Measurements from ENCODE around the gene QSOX2. TPM values are rescaled to one million over a fixed set of nuclear protein-coding genes. Genes with fewer than 3 reads are reported as not detected.

The QSOX2 gene
- total and polyA plus RNA-seq, 12 donors: 4.6 to 9.1 (median 7.7) TPM

- TF ChIP-seq, protein P1, sequence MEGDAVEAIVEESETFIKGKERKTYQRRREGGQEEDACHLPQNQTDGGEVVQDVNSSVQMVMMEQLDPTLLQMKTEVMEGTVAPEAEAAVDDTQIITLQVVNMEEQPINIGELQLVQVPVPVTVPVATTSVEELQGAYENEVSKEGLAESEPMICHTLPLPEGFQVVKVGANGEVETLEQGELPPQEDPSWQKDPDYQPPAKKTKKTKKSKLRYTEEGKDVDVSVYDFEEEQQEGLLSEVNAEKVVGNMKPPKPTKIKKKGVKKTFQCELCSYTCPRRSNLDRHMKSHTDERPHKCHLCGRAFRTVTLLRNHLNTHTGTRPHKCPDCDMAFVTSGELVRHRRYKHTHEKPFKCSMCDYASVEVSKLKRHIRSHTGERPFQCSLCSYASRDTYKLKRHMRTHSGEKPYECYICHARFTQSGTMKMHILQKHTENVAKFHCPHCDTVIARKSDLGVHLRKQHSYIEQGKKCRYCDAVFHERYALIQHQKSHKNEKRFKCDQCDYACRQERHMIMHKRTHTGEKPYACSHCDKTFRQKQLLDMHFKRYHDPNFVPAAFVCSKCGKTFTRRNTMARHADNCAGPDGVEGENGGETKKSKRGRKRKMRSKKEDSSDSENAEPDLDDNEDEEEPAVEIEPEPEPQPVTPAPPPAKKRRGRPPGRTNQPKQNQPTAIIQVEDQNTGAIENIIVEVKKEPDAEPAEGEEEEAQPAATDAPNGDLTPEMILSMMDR (IDR thresholded peaks at IDR 0.05): no peak
- DNase-seq (no peak), ATAC-seq (no peak)
- intact Hi-C loops (cut with DNase I): loop anchor here in 7 of 10 donors (5.0 to 10.0 kb wide), 7 partner anchors 106 to 676 kb away; partner anchors contain the start of gene UBAC1 (in 1 of the 7)
- no peaks in the 10 kb centered on the region for H3K9me3 ChIP-seq
- peaks cover 0 to 13% (median 6%) of the 10 kb centered on the region in 9 donors for H3K4me1 ChIP-seq
- H3K27ac ChIP-seq: no peak overlapping the region
- no peaks in the 10 kb centered on the region for H3K36me3 ChIP-seq
- peaks cover 0 to 64% (median 50%) of the 10 kb centered on the region in 7 donors for H3K27me3 ChIP-seq
- no peak overlapping the region for H3K4me3 ChIP-seq
- WGBS, 2 donors: 86 to 91% methylated on average over 16 of the region's 16 CpGs
Observed at GRCh38 chr9:136280535-136281315, 35.1 kb upstream of the QSOX2 start.

- Histone ChIP-seq H3K9me3 (no peaks in the 10 kb centered on the region), H3K27ac (no peak overlapping the region), H3K27me3 (peaks cover 0 to 73% (median 42%) of the 10 kb centered on the region in 7 donors), H3K4me3 (no peak overlapping the region), H3K36me3 (no peaks in the 10 kb centered on the region), H3K4me1 (peaks cover 0 to 13% (median 6%) of the 10 kb centered on the region in 9 donors)
- ATAC-seq (no peak), DNase-seq (no peak)
- 75 to 88% methylated on average over 6 of the region's 6 CpGs for WGBS, 2 donors
- intact Hi-C loops (cut with DNase I): loop anchor here in 1 of 10 donors (5.0 kb wide), 1 partner anchor 127 kb away; no protein-coding TSS in a partner anchor
- TF ChIP-seq, protein P1 (IDR thresholded peaks at IDR 0.05): no peak
Observed at GRCh38 chr9:136279471-136279870, 33.9 kb upstream of the QSOX2 start.

DNA sequence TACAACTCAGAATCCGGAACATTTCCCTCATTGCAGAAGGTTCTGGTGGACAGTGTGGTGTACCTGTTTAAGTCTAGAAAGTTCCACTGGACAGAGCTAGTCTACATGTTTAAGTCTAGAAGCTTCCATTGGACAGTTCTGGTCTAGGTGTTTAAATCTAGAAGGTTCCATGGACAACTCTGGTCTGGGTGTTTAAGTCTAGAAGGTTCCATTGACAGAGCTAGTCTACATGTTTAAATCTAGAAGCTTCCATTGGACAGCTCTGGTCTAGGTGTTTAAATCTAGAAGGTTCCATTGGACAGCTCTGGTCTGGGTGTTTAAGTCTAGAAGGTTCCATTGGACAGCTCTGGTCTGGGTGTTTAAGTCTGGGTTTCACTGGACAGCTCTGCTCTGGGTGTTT lies 33.3 kb upstream of the QSOX2 start:
- Histone ChIP-seq H3K4me3 (no peak overlapping the region), H3K9me3 (no peaks in the 10 kb centered on the region), H3K27ac (no peak overlapping the region), H3K4me1 (peaks cover 0 to 13% (median 6%) of the 10 kb centered on the region in 9 donors), H3K27me3 (peaks cover 0 to 73% (median 36%) of the 10 kb centered on the region in 7 donors), H3K36me3 (no peaks in the 10 kb centered on the region)
- DNase-seq (no peak), ATAC-seq (no peak)
- TF ChIP-seq, protein P1 (IDR thresholded peaks at IDR 0.05): no peak
- 79 to 94% methylated on average over 1 of the region's 1 CpG for WGBS, 2 donors
- intact Hi-C loops (cut with DNase I): loop anchor here in 1 of 10 donors (5.0 kb wide), 1 partner anchor 127 kb away; no protein-coding TSS in a partner anchor

- ATAC-seq: no peak
- H3K27ac ChIP-seq: no peak overlapping the region
- H3K36me3 ChIP-seq: no peaks in the 10 kb centered on the region
- no peak for DNase-seq
- H3K4me3 ChIP-seq: no peak overlapping the region
- intact Hi-C loops (cut with DNase I): loop anchor here in 1 of 10 donors (5.0 kb wide), 1 partner anchor 126 kb away; no protein-coding TSS in a partner anchor
- peaks cover 0 to 68% (median 36%) of the 10 kb centered on the region in 7 donors for H3K27me3 ChIP-seq
- H3K4me1 ChIP-seq: peaks cover 0 to 6% (median 2%) of the 10 kb centered on the region in 9 donors
- H3K9me3 ChIP-seq: no peaks in the 10 kb centered on the region
- TF ChIP-seq, protein P1 (IDR thresholded peaks at IDR 0.05): no peak
- 84 to 87% methylated on average over 9 of the region's 9 CpGs for WGBS, 2 donors
Observed at GRCh38 chr9:136278221-136278620, 32.6 kb upstream of the QSOX2 start.
